Fibroblast of villous mesenchyme (primary cell): ENCODE results near the gene MRPL53. TPM values are rescaled to one million over a fixed set of nuclear protein-coding genes. Genes with fewer than 3 reads are reported as not detected.

ENCODE experiments used
- DNase-seq: peaks from one replicate; pipeline ENCODE4 v3.0.0-alpha.2; 2010; ENCODE audit warnings: low read depth
- H3K4me3 ChIP-seq: 2 replicates; pipeline ENCODE4 v1.5.1; 2011; ENCODE audit warnings: low read depth, mild to moderate bottlenecking, low read length
- total RNA-seq: library from RNA; depleted of rRNA; stranded (reverse); fragments of >200 nt; gene quantifications from 2 replicates; pipeline ENCODE4 v1.2.3, GENCODE V29; 2012
- TF ChIP-seq, protein P1 (sequence below): IDR thresholded peaks from 2 replicates; pipeline ENCODE4 v1.5.1; 2012; ENCODE audit warnings: low read depth, mild to moderate bottlenecking, low read length; ENCODE audit not compliant: insufficient read depth

The MRPL53 gene
- total RNA-seq, 1 donor, result 21.2 TPM

DNA sequence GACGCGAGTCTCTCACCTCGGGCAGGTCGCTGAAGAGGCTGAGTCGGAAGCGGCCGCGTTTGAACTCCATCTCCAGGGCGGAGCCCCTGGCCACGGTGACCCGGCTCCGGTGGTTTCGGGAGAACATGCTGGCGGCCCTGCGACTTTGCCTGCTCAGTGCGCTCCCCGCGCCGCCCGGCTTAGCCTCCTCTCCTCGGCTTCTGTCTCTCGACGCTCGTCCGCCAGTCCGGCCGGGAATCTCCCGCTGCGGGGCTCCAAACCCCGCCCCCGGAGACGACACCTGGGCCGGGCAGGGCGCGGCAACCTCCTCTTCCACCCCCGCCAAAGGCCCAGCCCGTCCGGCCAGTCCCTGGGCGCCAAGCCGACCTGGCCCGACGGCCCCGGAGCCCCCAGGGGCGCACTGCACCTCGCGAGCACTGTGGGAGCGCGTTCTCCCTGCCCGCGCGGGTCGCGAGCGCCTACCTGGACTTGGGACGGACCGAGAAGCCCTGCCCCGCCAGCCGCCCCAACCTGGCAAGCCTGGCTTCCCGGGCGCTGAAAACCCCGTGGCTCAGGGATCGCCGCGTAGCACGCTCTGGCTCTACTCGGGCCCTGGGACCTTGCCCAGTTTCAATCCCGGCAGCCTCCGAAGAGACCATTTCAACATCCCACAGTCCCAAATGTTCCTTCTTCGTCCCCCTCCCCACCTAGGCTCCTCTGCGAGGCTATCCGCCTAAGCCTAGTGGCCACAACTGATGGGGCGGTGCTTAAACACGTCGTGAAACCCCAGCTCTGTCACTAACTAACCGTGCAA lies 30.6 kb downstream of the MRPL53 start, which contains the start of gene RTKN:
TSS of gene RTKN (minus strand) at position 248 of the 793 bp plus-strand sequence. CDS start at position 127, 121 bp downstream.
- TF ChIP-seq, protein P1, sequence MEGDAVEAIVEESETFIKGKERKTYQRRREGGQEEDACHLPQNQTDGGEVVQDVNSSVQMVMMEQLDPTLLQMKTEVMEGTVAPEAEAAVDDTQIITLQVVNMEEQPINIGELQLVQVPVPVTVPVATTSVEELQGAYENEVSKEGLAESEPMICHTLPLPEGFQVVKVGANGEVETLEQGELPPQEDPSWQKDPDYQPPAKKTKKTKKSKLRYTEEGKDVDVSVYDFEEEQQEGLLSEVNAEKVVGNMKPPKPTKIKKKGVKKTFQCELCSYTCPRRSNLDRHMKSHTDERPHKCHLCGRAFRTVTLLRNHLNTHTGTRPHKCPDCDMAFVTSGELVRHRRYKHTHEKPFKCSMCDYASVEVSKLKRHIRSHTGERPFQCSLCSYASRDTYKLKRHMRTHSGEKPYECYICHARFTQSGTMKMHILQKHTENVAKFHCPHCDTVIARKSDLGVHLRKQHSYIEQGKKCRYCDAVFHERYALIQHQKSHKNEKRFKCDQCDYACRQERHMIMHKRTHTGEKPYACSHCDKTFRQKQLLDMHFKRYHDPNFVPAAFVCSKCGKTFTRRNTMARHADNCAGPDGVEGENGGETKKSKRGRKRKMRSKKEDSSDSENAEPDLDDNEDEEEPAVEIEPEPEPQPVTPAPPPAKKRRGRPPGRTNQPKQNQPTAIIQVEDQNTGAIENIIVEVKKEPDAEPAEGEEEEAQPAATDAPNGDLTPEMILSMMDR, result no peak
- peak within 1 kb of the TSS; percentile 59 for H3K4me3 ChIP-seq
- DNase-seq, result no peak

DNA sequence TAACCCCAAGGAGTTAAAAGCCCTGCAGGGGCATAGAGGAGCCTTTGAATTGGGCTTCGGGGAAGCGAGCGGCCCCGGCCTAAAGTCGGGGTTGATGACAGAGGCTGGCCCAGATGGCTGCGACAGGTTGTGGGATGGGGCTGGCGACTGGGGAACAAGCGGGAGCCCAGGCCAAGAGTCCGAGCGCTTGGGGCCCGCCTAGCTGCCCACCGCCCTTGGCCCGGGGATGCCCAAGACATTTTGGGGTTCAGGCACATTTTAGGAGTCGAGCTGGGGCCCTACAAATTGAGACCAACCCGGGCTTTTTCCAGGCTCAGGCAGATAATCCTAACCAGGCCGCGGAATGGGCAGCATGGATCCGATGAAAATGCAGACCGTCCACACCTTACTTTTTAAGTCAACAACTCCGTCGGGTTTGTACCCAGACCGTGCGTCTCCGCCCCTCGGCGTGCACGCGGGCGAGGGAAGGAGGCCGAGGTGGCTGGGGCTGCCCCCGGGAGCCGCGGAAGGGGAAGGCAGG lies 31.2 kb downstream of the MRPL53 start:
- TF ChIP-seq, protein P1, result no peak
- H3K4me3 ChIP-seq, result no peak overlapping the region
- no peak for DNase-seq

DNA sequence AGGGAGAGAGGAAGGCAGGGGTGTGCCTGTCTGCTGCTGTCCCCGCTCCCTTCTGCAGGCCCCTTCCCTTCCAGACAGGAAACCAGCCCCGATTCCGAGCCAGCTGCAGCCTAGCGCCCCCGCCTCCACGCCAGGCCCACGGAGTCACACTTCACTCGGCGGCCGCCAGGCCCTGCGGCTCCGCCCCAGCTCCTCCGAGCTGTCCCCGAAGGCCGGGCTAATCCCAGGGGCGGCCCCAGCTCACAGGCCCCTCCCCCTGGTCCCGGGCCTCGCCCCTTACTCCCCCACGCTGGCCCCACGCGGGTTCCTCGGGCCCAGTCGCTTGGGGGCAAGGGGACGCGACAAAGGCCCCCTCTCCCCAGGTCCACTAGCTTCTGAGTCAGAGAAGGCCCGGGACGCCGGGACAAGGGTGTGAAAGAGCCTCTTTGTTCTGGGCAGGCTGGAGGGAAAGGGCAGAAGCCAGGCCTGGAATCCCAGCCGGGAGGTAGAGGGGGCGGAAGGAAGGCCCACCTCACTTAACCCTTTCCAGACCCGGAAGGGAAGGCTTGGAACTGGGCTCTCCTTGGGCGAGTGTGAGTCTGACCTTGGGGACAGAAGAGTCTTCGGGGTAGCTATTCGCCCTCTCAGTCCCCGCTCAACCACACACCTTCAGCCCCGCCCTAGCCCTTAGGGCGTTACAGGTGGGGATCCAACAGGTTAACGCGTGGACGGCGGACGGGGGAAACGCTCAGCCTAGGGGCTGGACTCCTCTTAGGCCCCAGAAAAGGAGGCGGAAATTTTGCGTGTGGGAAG lies 31.9 kb downstream of the MRPL53 start:
- TF ChIP-seq, protein P1, result peak; percentile 32
- peak; percentile 85 for DNase-seq
- peak overlapping the region; percentile 59 for H3K4me3 ChIP-seq

DNA sequence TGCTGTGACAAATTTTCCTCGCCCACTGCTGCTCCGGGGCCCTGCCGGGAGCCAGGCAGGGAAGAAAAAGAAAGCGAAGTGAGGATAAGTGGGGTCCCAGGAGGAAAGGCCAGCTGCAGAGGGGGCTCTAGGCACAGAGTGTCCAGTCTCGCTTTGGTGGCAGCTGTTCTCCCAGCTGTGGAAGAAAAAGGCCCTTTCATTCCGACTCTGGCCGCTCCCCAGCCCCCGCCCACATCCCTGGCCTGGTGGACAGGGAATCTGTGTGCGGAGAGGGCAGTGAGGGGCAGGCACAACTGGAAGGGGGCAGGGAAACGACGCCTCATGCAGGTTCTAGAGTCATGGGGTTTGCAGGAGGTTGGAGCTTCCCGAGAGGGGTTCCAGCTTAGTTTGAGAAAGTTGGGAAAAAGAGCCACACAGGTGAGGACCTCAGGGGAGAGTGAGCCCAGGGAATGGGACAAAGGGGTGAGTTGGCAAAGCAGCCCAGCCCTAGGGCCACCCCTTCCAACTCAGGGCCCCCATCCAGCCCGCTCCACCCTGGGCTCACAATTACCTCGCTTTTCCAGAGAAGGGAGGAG lies 32.6 kb downstream of the MRPL53 start:
- TF ChIP-seq, protein P1, result no peak
- peak; percentile 60 for DNase-seq
- H3K4me3 ChIP-seq, result peak overlapping the region; percentile 59

DNA sequence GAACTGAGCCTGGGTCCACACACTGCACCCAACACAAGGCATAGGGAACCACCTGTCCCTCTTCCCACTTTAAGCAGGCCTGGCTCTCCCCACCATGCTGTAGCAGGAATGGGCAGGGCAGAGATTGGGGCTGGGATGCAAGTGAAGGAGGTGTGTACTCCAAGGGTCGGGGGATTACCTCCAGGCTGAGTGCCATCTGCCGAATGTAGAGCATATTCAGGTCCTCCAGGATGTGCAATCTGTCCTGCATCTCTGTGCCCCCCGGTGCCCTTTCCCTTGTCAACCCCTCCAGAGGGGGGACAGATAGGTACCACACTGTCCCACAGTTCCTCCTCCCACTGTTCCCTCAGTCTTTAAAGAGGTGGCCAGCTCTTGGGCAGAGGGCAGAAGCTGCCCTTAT lies 33.1 kb downstream of the MRPL53 start:
- no peak for DNase-seq
- peak overlapping the region; percentile 59 for H3K4me3 ChIP-seq
- TF ChIP-seq, protein P1, result no peak

DNA sequence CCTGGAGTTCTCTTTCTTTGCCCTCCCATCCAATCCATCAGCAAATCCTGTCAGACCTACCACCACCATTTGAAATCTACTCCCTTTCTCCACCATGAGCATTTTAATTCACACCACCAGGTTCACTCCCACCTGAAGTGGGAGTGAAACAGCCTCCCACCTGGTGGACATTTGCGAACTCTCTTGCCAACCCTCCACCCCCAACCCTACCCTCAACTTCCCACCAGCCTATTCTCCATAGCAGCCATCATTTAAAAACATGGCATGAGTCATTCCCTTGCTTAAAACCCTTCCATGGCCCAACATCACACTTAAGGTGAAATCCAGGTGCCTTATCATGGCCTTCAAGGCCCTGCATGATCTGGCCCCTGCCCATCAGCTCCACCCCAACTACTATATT lies 34.2 kb downstream of the MRPL53 start:
- no peak overlapping the region for H3K4me3 ChIP-seq
- no peak for DNase-seq
- TF ChIP-seq, protein P1, result no peak
